GM18858 (cell line): ENCODE data around the gene TMEM145.
"Not testable (repeated sequence)": the region's sequence is repeated elsewhere in the genome, so short reads cannot be mapped to it uniquely, and the experiment has no call there.

Experiments used
- ATAC-seq: cut with Tn5 transposase; IDR thresholded peaks from one replicate; pipeline ENCODE4 v1.9.1; 2021; ENCODE audit not compliant: unreplicated experiment

Gene TMEM145

GRCh38 chr19:42313840-42314755, 989 bp downstream of the TMEM145 start:
- ATAC-seq = no peak

DNA sequence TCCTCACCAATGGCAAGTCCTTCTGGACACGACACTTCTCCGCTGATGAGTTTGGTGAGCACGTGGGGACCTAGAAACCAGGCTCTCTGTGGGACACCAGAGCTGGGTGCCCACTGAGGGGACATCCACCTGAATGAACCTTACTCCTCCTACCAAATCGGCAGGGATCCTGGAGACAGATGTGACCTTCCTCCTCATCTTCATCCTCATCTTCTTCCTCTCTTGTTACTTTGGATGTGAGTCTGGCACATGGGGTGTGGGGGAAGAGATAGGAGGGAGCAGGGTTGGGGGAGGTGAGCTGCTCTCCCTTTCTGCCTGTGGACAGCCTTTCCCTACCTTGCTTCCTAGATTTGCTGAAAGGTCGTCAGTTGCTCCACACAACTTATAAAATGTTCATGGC, 1.9 kb downstream of the TMEM145 start:
- no peak for ATAC-seq

DNA sequence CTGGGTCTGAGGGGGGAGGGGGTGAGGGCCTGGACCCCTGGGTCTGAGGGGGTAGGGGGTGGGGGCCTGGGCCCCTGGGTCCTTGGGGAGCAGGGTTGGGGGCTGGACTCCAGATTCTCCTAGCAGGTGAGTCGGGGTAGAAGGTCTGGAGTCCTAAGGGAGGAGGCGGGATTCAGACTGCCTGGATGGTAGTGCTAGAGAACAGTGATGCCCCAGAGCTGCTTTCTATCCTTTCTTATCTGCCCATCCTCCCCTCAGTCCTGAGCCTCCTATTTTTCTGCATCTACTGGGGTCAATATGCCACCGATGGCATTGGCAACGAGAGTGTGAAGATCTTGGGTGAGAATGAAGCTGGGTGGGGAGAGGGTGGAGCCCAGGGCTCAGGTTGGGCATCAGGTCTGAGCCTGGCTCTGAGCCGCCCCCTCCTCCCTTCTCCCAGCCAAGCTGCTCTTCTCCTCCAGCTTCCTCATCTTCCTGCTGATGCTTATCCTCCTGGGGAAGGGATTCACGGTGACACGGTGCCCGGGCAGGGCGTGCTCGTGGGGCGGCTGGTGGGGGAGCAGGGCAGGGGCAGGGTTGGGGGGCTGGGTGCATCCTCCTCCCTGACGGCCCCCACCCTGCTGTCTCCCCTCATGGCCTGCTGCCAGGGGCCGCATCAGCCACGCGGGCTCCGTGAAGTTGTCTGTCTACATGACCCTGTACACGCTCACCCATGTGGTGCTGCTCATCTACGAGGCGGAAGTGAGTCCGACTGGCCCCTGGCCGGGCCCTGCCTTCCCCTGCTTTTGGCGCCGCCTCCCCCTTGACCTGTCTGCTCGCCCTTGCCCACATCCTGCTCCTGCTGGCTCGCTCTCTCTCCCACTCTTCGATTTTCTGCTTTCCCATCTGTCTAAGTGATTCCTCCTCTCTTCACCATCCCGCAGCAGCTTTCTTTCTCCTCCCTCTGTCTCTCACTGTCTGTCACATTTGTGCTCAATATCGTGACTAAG, 3.4 kb downstream of the TMEM145 start:
- no peak for ATAC-seq

DNA sequence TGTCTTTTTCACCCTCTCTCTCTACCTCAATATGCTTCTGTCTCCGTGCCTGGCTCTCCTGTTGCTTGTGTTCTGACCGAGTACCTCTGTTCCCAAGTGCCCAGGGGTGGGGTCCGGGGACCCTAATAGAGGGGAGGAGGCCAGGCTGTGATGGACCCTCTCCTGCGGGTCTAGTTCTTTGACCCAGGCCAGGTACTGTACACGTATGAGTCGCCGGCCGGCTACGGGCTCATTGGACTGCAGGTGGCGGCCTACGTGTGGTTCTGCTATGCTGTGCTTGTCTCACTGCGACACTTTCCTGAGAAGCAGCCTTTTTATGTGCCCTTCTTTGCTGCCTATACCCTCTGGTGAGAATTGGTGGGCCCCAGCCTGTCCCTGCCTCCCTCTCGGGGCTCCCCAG, 4.4 kb downstream of the TMEM145 start:
- no peak for ATAC-seq

DNA sequence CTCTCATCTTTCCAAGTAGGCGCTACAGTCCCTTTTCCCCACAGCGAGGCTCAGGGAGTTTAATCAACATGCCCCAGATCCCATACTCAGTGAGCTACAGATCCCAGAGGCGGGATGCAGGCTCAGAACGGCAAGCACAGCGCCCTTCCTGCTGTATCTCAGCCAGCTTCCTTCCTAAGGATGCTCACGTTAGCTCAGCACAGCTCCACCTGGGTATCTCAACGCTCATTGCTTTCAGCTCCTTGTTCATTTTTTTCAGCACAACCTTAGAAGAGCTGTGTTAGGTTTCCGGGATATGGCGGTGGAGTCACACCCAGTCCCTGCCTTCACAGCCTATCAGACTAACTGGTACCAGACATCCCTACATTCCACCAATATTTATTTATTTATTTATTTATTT, 9.2 kb downstream of the TMEM145 start:
- no peak for ATAC-seq

- ATAC-seq = no peak
Measured at GRCh38 chr19:42323473-42323851, 10.4 kb downstream of the TMEM145 start.

GRCh38 chr19:42323852-42324654, 10.9 kb downstream of the TMEM145 start:
- ATAC-seq = no peak

- ATAC-seq = no peak
Measured at GRCh38 chr19:42324655-42325307, 11.7 kb downstream of the TMEM145 start.

DNA sequence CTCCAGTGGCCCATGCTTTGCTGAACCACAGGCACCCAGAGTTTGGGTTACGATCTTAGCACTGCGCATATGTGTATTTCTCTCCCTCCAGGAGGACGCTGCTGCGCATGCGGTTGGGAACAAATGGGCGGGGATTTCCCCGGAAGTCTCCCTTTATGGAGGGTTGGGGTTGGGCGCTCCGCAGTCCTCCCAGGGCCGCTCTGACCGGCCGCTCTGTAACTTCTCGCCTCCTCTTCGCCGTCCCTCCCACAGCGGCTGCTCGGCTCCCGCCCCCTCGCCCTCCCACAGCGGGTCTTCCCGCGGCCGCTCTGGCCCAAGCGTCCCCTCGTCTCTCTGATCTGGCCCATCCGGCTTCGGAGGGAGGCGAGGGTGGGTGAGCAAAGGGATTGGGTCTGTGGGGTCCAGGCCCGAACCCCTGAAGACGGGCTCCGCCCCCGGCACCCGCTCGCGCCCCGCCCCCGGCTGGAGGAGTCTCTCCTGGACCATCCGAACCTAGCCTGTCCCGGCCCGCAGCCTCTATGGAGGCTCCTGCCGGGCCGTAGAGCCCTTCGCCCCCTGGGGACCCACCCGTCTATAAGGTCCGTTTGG, 12.3 kb downstream of the TMEM145 start, which contains the start of gene MEGF8:
TSS of gene MEGF8 (plus strand) at position 328 of the 588 bp plus-strand sequence. CDS start 609 bp downstream, outside the sequence.
- ATAC-seq = peak; percentile 85

- ATAC-seq = no peak
Measured at GRCh38 chr19:42325896-42326771, 13.0 kb downstream of the TMEM145 start.

- ATAC-seq = no peak
Measured at GRCh38 chr19:42326969-42327368, 13.9 kb downstream of the TMEM145 start.

DNA sequence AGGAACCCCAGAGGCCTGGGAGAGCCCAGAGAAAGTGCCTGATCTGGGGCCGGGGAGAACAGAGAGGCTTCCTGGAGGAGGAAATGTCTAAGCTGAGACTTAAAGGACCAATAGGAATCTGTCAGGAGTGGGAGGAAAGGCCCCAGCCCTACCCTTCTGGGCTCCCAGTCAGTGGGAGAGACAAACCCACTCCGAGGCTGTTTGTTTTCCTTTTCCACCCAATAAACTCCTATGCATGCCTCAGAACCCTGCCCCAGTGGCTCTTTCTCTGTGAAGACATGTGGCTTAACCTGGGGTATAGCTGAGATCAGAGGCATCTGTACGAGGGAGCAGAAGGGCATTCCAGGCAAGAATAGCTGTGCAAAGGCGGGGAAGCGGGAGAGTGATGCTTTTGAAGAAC, 14.3 kb downstream of the TMEM145 start:
- no peak for ATAC-seq

DNA sequence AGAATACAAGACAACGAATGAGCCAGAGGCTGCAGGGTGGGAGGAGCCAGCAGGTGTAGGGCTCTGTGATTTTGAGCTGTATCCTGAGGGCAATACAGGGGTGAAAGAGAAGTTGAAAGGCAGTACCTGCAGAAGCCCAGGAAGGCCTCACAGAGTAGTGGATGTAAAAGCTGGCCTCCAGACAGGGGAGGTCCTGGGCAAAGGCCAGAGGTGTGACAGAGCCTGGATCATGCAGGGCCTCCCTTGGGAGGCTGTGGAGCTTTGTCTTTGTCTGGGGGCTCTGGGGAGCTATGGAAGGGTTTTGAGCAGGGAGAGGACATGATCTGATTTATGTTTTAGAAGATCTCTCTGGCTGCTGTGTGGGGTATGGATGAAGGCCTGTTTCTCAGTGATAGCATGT, 15.0 kb downstream of the TMEM145 start:
- no peak for ATAC-seq

DNA sequence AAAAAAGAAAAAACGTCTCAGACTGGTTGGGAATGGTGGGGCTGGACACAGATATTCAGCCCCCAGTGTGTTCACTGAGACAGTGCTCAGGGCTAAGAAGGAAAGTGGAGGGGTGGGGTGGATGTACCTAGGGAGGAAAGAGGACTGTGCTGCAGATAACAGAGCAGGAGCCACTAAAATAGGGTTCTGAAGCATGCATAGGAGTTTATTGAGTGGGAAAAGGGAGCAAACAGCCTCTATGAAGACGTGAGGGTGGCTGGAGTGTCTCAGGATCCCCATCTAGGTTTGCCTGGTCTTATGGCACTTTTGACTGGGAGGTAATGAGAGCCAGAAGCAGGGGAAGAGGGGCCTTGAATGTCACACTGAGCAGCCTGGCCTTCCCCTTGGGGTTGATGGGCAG, 15.7 kb downstream of the TMEM145 start:
- ATAC-seq = no peak

- ATAC-seq = no peak
Measured at GRCh38 chr19:42330241-42330711, 17.2 kb downstream of the TMEM145 start.

GRCh38 chr19:42331333-42331732, 18.2 kb downstream of the TMEM145 start:
- ATAC-seq = not testable (repeated sequence)

DNA sequence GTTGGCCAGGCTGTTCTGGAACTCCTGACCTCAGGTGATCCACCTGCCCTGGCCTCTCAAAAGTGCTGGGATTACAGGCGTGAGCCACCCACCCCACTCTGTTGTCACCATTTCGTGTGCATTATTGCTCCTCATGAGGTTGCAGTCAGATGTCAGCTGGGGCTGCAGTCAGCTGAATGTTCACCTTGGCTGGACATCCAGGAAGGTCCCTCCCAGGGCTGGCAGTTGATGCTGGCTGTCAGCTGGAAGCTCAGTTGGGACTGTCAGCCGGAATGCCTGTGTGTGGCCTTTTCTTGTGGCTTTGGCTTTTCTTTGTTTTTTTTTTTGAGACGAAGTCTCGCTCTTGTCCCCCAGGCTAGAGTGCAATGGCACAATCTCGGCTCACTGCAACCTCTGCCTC, 18.9 kb downstream of the TMEM145 start:
- ATAC-seq = no peak

- no peak for ATAC-seq
Measured at GRCh38 chr19:42333018-42333417, 19.9 kb downstream of the TMEM145 start.
